GM23248 (cell line): Measurements from ENCODE around the gene RBP5. TPM values are rescaled to one million over a fixed set of nuclear protein-coding genes. Genes with fewer than 3 reads are reported as not detected.

Experiments
- DNase-seq: peaks from one replicate; pipeline ENCODE4 v3.0.0-alpha.2; 2015
- H2AFZ ChIP-seq: fragments of 200-600 bp; sonication (generic); 2 replicates; pipeline ENCODE4 v1.6.1; 2016; ENCODE audit warnings: antibody characterized with exemption
- H3F3A ChIP-seq: fragments of 200-600 bp; sonication (generic); 2 replicates; pipeline ENCODE4 v1.6.1; 2016; ENCODE audit warnings: mild to moderate bottlenecking, antibody characterized with exemption, mixed run types; ENCODE audit not compliant: insufficient read depth
- H3K27ac ChIP-seq: fragments of 200-600 bp; sonication (generic); 2 replicates; pipeline ENCODE4 v1.5.1; 2016; ENCODE audit warnings: mild to moderate bottlenecking
- H3K27me3 ChIP-seq: fragments of 200-600 bp; sonication (generic); replicated peaks from 2 replicates; pipeline ENCODE4 v1.6.1; 2016; ENCODE audit warnings: mild to moderate bottlenecking; ENCODE audit not compliant: insufficient read depth
- H3K36me3 ChIP-seq: fragments of 200-600 bp; sonication (generic); 2 replicates; pipeline ENCODE4 v1.6.1; 2016; ENCODE audit warnings: low read depth, mild to moderate bottlenecking
- H3K4me1 ChIP-seq: fragments of 200-600 bp; sonication (generic); 2 replicates; pipeline ENCODE4 v1.6.1; 2016; ENCODE audit warnings: mild to moderate bottlenecking; ENCODE audit not compliant: insufficient read depth
- H3K4me2 ChIP-seq: fragments of 200-600 bp; sonication (generic); one replicate; pipeline ENCODE4 v1.6.1; 2016; ENCODE audit warnings: mild to moderate bottlenecking; ENCODE audit not compliant: unreplicated experiment
- H3K4me3 ChIP-seq: fragments of 200-600 bp; sonication (generic); 2 replicates; pipeline ENCODE4 v1.5.1; 2016; ENCODE audit warnings: mild to moderate bottlenecking
- H3K79me2 ChIP-seq: fragments of 200-600 bp; sonication (generic); 2 replicates; pipeline ENCODE4 v1.6.1; 2016; ENCODE audit warnings: mild to moderate bottlenecking; ENCODE audit not compliant: insufficient read depth
- H3K9ac ChIP-seq: fragments of 200-600 bp; sonication (generic); 2 replicates; pipeline ENCODE4 v1.6.1; 2016; ENCODE audit warnings: mild to moderate bottlenecking
- H3K9me2 ChIP-seq: fragments of 200-600 bp; sonication (generic); 2 replicates; pipeline ENCODE4 v1.6.1; 2016; ENCODE audit warnings: mixed run types, mild to moderate bottlenecking, moderate library complexity; ENCODE audit not compliant: insufficient read depth
- H3K9me3 ChIP-seq: fragments of 200-600 bp; sonication (generic); one replicate; pipeline ENCODE4 v1.6.1; 2017; ENCODE audit warnings: low read depth
- H4K20me1 ChIP-seq: fragments of 200-600 bp; sonication (generic); 2 replicates; pipeline ENCODE4 v1.6.0; 2016; ENCODE audit not compliant: insufficient read depth
- EZH2 ChIP-seq: fragments of 200-600 bp; sonication (generic); IDR thresholded peaks from 2 replicates; pipeline ENCODE4 v1.6.1; 2018; ENCODE audit warnings: antibody characterized with exemption, mild to moderate bottlenecking; ENCODE audit not compliant: insufficient read depth, poor library complexity, severe bottlenecking
- EZH2phosphoT487 ChIP-seq: fragments of 200-600 bp; sonication (generic); IDR thresholded peaks from 2 replicates; pipeline ENCODE4 v1.6.1; 2018; ENCODE audit warnings: antibody characterized with exemption, moderate library complexity, mild to moderate bottlenecking, low read depth; ENCODE audit not compliant: insufficient read depth
- WGBS, 2 experiments: methylation state at CpG; one replicate each; pipeline ENCODE4 v1.1.6; 2015 to 2017; ENCODE audit warnings: low lambda C conversion rate in 2 of 2, low coverage in 1 of 2; ENCODE audit errors: missing lambda C conversion rate in 2 of 2; 5-methylcytosine and 5-hydroxymethylcytosine counted together
- in situ Hi-C: fragments of 300-500 bp; cut with MboI; formaldehyde crosslinking; loops from 2 replicates; pipeline ENCODE4 v1.15.0; 2020
- polyA plus RNA-seq: library from polyadenylated mRNA; unstranded; fragments of >200 nt; fragmentation: Nextera tagmentation; extraction: Ambion mirVana; gene quantifications from 2 replicates; pipeline ENCODE4 v1.2.1, GENCODE V29; 2016
- total RNA-seq: library from RNA; depleted of rRNA; stranded (reverse); fragments of >200 nt; shearing (Covaris generic); gene quantifications from 2 replicates; pipeline ENCODE4 v1.2.3, GENCODE V29; 2014

Gene RBP5
- total and polyA plus RNA-seq, 2 experiments from 2014 or later: 0.38 TPM; not detected in 1

- no peaks in the 10 kb centered on the region for H4K20me1 ChIP-seq
- H3K9me3 ChIP-seq: no peaks in the 10 kb centered on the region
- no peak for DNase-seq
- WGBS, 2 experiments: 15 to 21% methylated on average over 1 of the region's 1 CpG
- in situ Hi-C loops: no loop called here
- no peak overlapping the region for H3K4me3 ChIP-seq
- peaks cover 12% of the 10 kb centered on the region; the same call in 1 of the 2 replicates for H3K4me1 ChIP-seq
- H3K79me2 ChIP-seq: no peaks in the 10 kb centered on the region
- peaks cover 17% of the 10 kb centered on the region for H3F3A ChIP-seq
- no peak overlapping the region for H3K9ac ChIP-seq
- no peak overlapping the region for H3K4me2 ChIP-seq
- no peak for TF ChIP-seq EZH2phosphoT487
- TF ChIP-seq EZH2: no peak
- H3K9me2 ChIP-seq: no peaks in the 10 kb centered on the region
- no peaks in the 10 kb centered on the region for H3K36me3 ChIP-seq
- H3K27ac ChIP-seq: no peak overlapping the region
- no peak overlapping the region for H2AFZ ChIP-seq
- no peaks in the 10 kb centered on the region for H3K27me3 ChIP-seq
Observed at GRCh38 chr12:7171854-7172253, 43.2 kb upstream of the RBP5 start.

- no peak overlapping the region for H3K4me2 ChIP-seq
- in situ Hi-C loops: no loop called here
- no peaks in the 10 kb centered on the region for H3K9me3 ChIP-seq
- no peak for TF ChIP-seq EZH2phosphoT487
- TF ChIP-seq EZH2: no peak
- H3K4me1 ChIP-seq: peaks cover 2% of the 10 kb centered on the region; the same call in 1 of the 2 replicates
- H3K79me2 ChIP-seq: no peaks in the 10 kb centered on the region
- H3K4me3 ChIP-seq: no peak overlapping the region
- H2AFZ ChIP-seq: no peak overlapping the region
- no peak overlapping the region for H3K27ac ChIP-seq
- no peaks in the 10 kb centered on the region for H4K20me1 ChIP-seq
- peaks cover 11% of the 10 kb centered on the region; the same call in 1 of the 2 replicates for H3K27me3 ChIP-seq
- H3K9ac ChIP-seq: no peak overlapping the region
- H3F3A ChIP-seq: peaks cover 3% of the 10 kb centered on the region; the same call in 1 of the 2 replicates
- H3K36me3 ChIP-seq: no peaks in the 10 kb centered on the region
- H3K9me2 ChIP-seq: no peaks in the 10 kb centered on the region
- DNase-seq: no peak
Observed at GRCh38 chr12:7169951-7170350, 41.3 kb upstream of the RBP5 start.

- H3K9me2 ChIP-seq: no peaks in the 10 kb centered on the region
- H3K4me3 ChIP-seq: no peak overlapping the region
- no peaks in the 10 kb centered on the region for H3K9me3 ChIP-seq
- H3F3A ChIP-seq: no peaks in the 10 kb centered on the region
- H3K27me3 ChIP-seq: peaks cover 24% of the 10 kb centered on the region
- no peaks in the 10 kb centered on the region for H3K36me3 ChIP-seq
- in situ Hi-C loops: no loop called here
- 8 to 9% methylated on average over 19 of the region's 19 CpGs for WGBS, 2 experiments
- no peak overlapping the region for H3K9ac ChIP-seq
- no peaks in the 10 kb centered on the region for H3K79me2 ChIP-seq
- no peaks in the 10 kb centered on the region for H3K4me1 ChIP-seq
- peak; percentile 54 for DNase-seq
- H2AFZ ChIP-seq: no peak overlapping the region
- no peak overlapping the region for H3K4me2 ChIP-seq
- TF ChIP-seq EZH2: no peak
- TF ChIP-seq EZH2phosphoT487: no peak
- no peak overlapping the region for H3K27ac ChIP-seq
- no peaks in the 10 kb centered on the region for H4K20me1 ChIP-seq
Observed at GRCh38 chr12:7162691-7163114, 34.0 kb upstream of the RBP5 start.

- no peaks in the 10 kb centered on the region for H3K79me2 ChIP-seq
- peak; percentile 63 for DNase-seq
Observed at GRCh38 chr12:7161811-7162210, 33.1 kb upstream of the RBP5 start.

GRCh38 chr12:7161327-7161726 lies 32.6 kb upstream of the RBP5 start:
- no peak for DNase-seq
- Histone ChIP-seq H3K79me2 (no peaks in the 10 kb centered on the region), H3K9ac (no peak overlapping the region), H3K4me2 (no peak overlapping the region), H3F3A (no peaks in the 10 kb centered on the region), H3K4me3 (no peak overlapping the region), H3K27ac (no peak overlapping the region), H3K4me1 (no peaks in the 10 kb centered on the region), H3K9me3 (no peaks in the 10 kb centered on the region), H4K20me1 (no peaks in the 10 kb centered on the region), H3K9me2 (no peaks in the 10 kb centered on the region), H2AFZ (no peak overlapping the region), H3K36me3 (no peaks in the 10 kb centered on the region), H3K27me3 (peaks cover 24% of the 10 kb centered on the region)
- in situ Hi-C loops: no loop called here
- WGBS, 2 experiments: 75 to 77% methylated on average over 4 of the region's 4 CpGs
- TF ChIP-seq EZH2: no peak
- TF ChIP-seq EZH2phosphoT487: no peak

More at GRCh38 chr12:7161811-7162210, 33.1 kb upstream of the RBP5 start:
- H3K4me1 ChIP-seq: no peaks in the 10 kb centered on the region
- H3K4me2 ChIP-seq: no peak overlapping the region
- H3K9me3 ChIP-seq: no peaks in the 10 kb centered on the region
- in situ Hi-C loops: no loop called here
- no peaks in the 10 kb centered on the region for H3K36me3 ChIP-seq
- peaks cover 24% of the 10 kb centered on the region for H3K27me3 ChIP-seq
- WGBS, 2 experiments: 62 to 63% methylated on average over 5 of the region's 5 CpGs
- H3K9me2 ChIP-seq: no peaks in the 10 kb centered on the region
- no peak for TF ChIP-seq EZH2
- no peak for TF ChIP-seq EZH2phosphoT487
- no peak overlapping the region for H3K27ac ChIP-seq
- no peak overlapping the region for H2AFZ ChIP-seq
- H3K9ac ChIP-seq: no peak overlapping the region
- no peak overlapping the region for H3K4me3 ChIP-seq
- H4K20me1 ChIP-seq: no peaks in the 10 kb centered on the region
- no peaks in the 10 kb centered on the region for H3F3A ChIP-seq
